ACC112 (cell line): ENCODE results near the gene RAB5IF.

ENCODE experiments used
- H2AFZ ChIP-seq: fragments of 200-600 bp; sonication (generic); one replicate; pipeline ENCODE4 v1.6.0; 2017; ENCODE audit warnings: antibody characterized with exemption, low read length; ENCODE audit not compliant: unreplicated experiment
- H3K27ac ChIP-seq: fragments of 200-600 bp; sonication (generic); 2 replicates; pipeline ENCODE4 v1.5.1; 2014; ENCODE audit warnings: low read depth, mild to moderate bottlenecking, antibody characterized with exemption, low read length, moderate library complexity
- H3K27me3 ChIP-seq: fragments of 200-600 bp; sonication (generic); 2 replicates; pipeline ENCODE4 v1.6.1; 2014; ENCODE audit warnings: mild to moderate bottlenecking, antibody characterized with exemption, low read length, moderate library complexity, mixed read lengths; ENCODE audit not compliant: insufficient read depth
- H3K36me3 ChIP-seq: fragments of 200-600 bp; sonication (generic); 2 replicates; pipeline ENCODE4 v1.6.1; 2016; ENCODE audit warnings: mild to moderate bottlenecking, antibody characterized with exemption, low read length, moderate library complexity, mixed read lengths; ENCODE audit not compliant: insufficient read depth
- H3K4me1 ChIP-seq: fragments of 200-600 bp; sonication (generic); one replicate; pipeline ENCODE4 v1.6.1; 2016; ENCODE audit warnings: low read length, mixed read lengths; ENCODE audit not compliant: insufficient read depth, unreplicated experiment, control insufficient read depth
- H3K4me3 ChIP-seq: fragments of 200-600 bp; sonication (generic); 2 replicates; pipeline ENCODE4 v1.5.1; 2014; ENCODE audit warnings: mild to moderate bottlenecking, low read depth, low read length
- H3K79me2 ChIP-seq: fragments of 200-600 bp; sonication (generic); one replicate; pipeline ENCODE4 v1.6.0; 2016; ENCODE audit warnings: low read length; ENCODE audit not compliant: control insufficient read depth, unreplicated experiment, insufficient read depth

RAB5IF gene

DNA sequence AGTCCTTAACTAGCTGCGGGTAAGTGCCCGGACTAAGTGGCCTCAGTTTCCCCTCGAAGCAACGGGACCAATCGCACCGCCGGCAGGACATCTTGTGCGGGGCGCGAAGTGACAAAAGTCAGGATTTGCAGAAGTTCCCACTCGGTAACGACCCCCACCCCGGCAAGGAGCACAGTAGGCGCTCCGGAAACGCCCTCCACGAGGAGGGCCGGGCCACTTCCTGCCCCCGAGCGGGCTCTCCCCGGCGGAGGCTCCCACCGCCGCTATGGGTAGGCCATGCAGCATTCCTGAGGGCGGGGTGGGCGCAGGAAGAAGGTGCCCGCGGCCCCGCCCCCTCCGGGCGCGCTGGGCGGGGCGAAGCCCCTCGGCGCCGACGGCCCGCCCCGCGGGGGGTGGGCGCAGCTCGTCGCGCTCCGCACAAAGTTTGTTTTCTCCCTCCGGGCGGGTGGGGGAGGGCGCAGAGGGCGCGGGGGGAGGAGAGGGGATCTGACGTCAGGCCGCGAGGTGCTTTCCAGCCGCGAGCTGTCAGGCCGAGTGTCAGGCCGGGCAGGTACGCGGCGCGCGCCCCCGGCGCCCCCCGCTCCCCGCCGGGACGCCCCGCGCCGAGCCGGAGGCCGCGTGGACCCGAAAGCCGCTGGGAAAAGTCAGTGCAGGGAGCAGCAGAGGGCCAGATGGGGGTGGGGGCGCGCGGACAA lies 32.3 kb upstream of the RAB5IF start, which contains the start of gene TGIF2:
TSS of gene TGIF2 (plus strand) at position 495 of the 695 bp plus-strand sequence. CDS start 5,178 bp downstream, outside the sequence.
- Histone ChIP-seq H3K4me1 (peaks cover 4% of the 10 kb centered on the region), H2AFZ (peak within 1 kb of the TSS; percentile 82), H3K36me3 (no peaks in the 10 kb centered on the region), H3K79me2 (peaks cover 9% of the 10 kb centered on the region), H3K4me3 (peak within 1 kb of the TSS; percentile 85), H3K27ac (no peak within 1 kb of the TSS; the same call in 1 of the 2 replicates), H3K27me3 (no peaks in the 10 kb centered on the region)

DNA sequence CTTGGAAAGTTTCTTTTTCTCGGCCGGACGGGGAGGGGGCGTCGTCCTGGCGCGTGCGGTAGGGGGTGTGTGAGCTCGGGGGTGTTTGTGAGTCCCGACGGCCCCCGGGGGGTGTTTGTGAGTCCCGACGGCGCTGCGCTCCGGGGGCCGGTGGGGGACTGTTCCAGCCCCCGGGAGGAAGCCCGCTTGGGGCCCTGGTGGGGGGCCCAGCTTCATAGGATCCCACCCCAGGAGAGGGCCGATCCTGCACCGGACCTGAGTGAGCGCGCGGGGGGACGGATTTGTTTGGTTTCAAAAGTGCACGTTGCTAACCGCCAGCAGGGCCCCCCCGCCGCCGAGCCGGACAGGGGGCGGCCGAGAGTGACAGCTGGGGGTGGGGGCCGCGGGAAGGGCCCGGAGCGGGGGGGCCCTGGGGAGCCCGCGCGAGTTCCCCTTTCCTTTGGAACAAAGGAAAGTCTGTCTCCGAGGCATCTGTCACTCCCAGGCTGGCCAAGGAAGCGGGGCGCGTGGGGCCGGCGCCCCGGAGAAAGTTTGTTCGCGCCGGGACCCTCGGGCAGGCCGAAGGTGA lies 31.7 kb upstream of the RAB5IF start:
- Histone ChIP-seq H3K36me3 (no peaks in the 10 kb centered on the region), H3K4me1 (peaks cover 4% of the 10 kb centered on the region), H3K27me3 (no peaks in the 10 kb centered on the region), H3K4me3 (peak overlapping the region; percentile 85), H2AFZ (peak overlapping the region; percentile 82), H3K79me2 (peaks cover 9% of the 10 kb centered on the region), H3K27ac (no peak overlapping the region; the same call in 1 of the 2 replicates)

DNA sequence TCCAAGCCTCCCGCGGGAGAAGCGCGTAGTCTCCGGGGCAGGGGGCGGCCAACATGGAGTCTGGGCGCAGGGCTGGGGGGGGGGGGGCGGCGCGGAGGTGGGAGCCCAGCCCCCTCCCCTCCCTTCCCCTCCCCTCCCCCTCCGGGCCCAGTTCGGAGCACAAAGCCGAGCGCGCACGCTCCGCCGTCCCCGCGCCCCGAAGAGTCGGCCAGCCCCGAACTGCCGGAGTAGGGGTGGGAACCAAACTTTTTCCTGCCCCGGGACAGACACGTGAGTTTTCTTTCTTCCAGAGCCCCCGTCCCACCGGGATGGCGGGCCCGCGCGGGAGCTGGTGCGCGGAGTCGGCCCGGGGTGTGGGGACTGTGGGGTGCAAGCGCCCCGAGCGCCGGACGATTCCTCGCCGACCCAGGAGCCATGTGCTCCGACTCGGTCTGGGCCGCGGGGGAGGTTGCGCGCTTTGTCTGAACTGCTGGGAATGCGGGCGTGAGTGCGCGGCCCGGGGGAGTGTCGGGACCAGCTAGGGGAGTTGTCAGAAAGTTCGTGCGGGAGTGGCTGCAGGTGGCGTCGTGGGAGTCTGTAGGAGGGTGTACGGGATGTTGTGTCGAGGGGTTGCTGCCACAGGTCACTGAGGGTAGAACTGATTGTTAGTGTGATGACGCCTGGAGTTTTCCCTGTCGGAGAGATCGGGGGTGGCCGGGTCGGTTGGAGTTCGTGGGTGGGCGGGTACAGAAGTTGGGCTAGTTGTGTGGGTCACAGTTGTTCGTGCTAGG lies 31.0 kb upstream of the RAB5IF start:
- H3K27ac ChIP-seq, result no peak overlapping the region
- H3K4me1 ChIP-seq, result peaks cover 4% of the 10 kb centered on the region
- peak overlapping the region; percentile 85 for H3K4me3 ChIP-seq
- no peaks in the 10 kb centered on the region for H3K36me3 ChIP-seq
- H2AFZ ChIP-seq, result peak overlapping the region; percentile 66
- H3K27me3 ChIP-seq, result no peaks in the 10 kb centered on the region
- H3K79me2 ChIP-seq, result peaks cover 9% of the 10 kb centered on the region

DNA sequence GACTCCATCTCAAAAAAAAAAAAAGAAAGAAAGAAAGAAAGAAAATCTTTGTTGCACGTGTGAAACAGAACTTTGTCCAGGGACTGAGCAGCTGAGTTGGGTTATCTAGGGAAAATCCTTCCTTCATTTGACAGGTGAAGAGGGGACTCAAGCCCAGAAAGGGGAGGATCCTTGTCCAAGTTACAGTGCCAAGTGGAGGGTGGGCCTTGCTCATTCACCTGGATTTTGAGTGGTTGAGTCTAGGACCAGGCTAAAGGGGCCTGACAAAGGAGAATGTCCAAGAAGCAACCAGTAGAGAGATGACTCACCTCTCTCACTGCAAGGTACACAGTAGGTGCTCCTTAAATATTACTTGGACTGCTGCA lies 29.5 kb upstream of the RAB5IF start:
- Histone ChIP-seq H3K4me3 (no peak overlapping the region), H3K4me1 (peaks cover 4% of the 10 kb centered on the region), H3K36me3 (no peaks in the 10 kb centered on the region), H3K79me2 (peaks cover 9% of the 10 kb centered on the region), H2AFZ (no peak overlapping the region), H3K27ac (no peak overlapping the region), H3K27me3 (no peaks in the 10 kb centered on the region)

DNA sequence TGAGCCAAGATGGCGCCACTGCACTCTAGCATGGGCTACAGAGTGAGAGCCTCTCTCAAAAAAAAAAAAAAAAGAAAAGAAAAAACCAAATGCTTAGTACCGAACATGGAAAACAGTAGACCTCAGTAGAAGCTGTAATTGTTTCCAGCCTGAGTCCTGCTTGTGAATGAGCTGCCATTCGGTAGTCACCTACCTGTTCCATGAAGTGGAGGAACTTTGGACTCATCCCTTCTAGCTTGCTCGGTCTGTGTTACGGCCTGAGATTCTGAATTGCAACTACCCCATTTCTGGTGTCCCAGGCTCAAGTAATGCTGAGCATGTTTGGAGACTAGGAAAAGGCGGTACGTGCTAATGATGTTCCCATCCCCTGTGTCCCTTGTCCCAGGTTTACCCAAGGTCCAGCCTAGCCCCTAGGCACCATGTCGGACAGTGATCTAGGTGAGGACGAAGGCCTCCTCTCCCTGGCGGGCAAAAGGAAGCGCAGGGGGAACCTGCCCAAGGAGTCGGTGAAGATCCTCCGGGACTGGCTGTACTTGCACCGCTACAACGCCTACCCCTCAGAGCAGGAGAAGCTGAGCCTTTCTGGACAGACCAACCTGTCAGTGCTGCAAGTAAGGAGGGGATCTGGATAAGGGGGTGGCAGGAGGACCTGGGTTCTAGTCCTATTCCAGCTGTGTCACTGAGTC lies 27.1 kb upstream of the RAB5IF start:
- Histone ChIP-seq H3K27ac (no peak overlapping the region), H3K4me3 (no peak overlapping the region), H3K27me3 (no peaks in the 10 kb centered on the region), H3K4me1 (no peaks in the 10 kb centered on the region), H2AFZ (no peak overlapping the region), H3K79me2 (peaks cover 9% of the 10 kb centered on the region), H3K36me3 (no peaks in the 10 kb centered on the region)

DNA sequence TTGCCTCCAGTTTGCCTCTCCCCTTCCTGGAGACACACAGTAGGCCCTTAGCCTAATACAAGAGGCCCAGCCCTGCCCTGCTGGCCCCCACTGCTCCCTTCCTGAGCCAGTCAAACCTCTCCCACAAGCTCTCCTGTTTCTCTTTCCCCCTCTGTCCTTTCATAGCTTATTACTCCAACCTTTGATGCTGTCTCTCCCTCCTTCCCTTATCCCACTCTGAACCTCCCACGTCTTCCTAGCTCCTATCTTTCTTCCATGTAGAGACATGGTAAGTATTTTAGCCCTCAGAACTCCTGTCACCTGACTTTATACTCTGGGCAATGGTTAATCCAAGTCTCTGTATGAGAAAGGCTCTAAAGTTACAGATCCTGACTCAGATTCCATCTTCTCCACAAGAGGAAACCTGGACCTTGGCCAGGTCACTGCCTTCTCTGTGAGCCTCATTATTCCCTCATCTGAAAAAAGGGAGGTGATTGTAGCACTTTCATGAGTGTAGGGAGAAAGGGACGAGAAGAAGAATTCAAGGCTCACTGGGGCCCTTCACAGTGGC lies 25.5 kb upstream of the RAB5IF start:
- H3K27me3 ChIP-seq, result no peaks in the 10 kb centered on the region
- no peaks in the 10 kb centered on the region for H3K4me1 ChIP-seq
- no peaks in the 10 kb centered on the region for H3K36me3 ChIP-seq
- no peak overlapping the region for H2AFZ ChIP-seq
- H3K27ac ChIP-seq, result no peak overlapping the region
- no peak overlapping the region for H3K4me3 ChIP-seq
- peaks cover 9% of the 10 kb centered on the region for H3K79me2 ChIP-seq

DNA sequence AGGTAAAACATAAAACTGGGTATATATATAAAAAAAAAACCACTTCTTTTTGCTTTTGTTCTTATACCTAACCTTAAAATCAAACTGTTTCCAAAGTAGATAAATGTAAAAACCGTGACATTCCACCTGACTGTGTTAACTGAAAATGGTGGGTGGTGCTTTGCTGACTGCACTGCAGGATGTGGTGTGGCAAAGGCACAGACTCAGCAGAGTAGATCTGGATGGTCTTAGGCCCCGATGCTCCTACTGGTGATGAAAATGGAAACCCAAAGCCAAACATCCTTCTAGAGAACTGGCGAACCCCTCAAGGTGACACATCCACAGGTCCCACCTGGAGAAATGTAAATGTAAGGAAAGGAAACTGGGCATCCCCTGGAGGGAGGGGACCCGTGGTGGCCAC lies 23.3 kb upstream of the RAB5IF start:
- Histone ChIP-seq H3K27me3 (no peaks in the 10 kb centered on the region), H3K4me3 (no peak overlapping the region), H3K36me3 (no peaks in the 10 kb centered on the region), H3K27ac (no peak overlapping the region), H3K4me1 (peaks cover 6% of the 10 kb centered on the region), H3K79me2 (no peaks in the 10 kb centered on the region), H2AFZ (no peak overlapping the region)

DNA sequence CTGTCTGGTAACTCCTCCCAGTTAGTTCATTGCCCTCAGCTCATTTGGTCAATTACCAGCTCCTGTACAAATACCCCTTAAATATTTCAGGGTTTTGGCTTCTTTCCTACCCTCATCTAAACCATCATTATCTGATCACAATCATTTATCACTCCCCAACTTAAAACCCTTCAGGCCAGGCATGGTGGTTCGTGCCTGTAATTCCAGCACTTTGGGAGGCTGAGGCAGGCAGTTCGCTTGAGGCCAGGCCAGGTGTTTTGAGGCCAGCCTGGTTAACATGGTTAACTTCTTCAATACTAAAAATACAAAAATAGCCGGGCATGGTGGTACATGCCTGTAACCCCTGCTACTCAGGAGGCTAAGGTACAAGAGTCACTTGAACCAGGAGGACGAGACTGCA lies 22.8 kb upstream of the RAB5IF start:
- no peak overlapping the region for H3K27ac ChIP-seq
- H3K27me3 ChIP-seq, result no peaks in the 10 kb centered on the region
- H3K4me3 ChIP-seq, result no peak overlapping the region
- H3K79me2 ChIP-seq, result no peaks in the 10 kb centered on the region
- H3K36me3 ChIP-seq, result no peaks in the 10 kb centered on the region
- H3K4me1 ChIP-seq, result peaks cover 6% of the 10 kb centered on the region
- no peak overlapping the region for H2AFZ ChIP-seq

DNA sequence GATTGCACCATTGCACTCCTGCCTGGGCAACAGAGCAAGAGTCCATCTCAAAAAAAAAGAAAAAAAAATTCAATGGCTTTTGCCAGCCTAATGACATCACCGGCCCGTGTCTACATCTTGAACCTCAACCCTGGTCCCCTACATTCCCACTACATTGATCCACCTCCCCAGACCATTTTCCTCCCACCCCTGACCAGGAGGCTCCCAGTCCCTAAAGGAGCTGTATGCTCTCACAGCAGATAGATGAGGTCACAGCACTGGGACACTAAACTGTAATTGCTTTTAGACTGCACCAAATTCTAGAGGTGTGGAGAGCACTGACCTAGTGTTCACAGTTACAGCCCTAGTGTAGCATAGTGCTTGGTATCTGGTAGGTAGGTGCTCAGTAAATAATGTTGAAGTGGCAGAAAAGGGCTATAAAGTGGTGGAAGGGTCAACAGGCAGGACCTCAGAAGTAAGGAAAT lies 21.5 kb upstream of the RAB5IF start:
- Histone ChIP-seq H2AFZ (no peak overlapping the region), H3K27me3 (no peaks in the 10 kb centered on the region), H3K79me2 (no peaks in the 10 kb centered on the region), H3K4me3 (no peak overlapping the region), H3K36me3 (no peaks in the 10 kb centered on the region), H3K27ac (no peak overlapping the region), H3K4me1 (peaks cover 6% of the 10 kb centered on the region)

DNA sequence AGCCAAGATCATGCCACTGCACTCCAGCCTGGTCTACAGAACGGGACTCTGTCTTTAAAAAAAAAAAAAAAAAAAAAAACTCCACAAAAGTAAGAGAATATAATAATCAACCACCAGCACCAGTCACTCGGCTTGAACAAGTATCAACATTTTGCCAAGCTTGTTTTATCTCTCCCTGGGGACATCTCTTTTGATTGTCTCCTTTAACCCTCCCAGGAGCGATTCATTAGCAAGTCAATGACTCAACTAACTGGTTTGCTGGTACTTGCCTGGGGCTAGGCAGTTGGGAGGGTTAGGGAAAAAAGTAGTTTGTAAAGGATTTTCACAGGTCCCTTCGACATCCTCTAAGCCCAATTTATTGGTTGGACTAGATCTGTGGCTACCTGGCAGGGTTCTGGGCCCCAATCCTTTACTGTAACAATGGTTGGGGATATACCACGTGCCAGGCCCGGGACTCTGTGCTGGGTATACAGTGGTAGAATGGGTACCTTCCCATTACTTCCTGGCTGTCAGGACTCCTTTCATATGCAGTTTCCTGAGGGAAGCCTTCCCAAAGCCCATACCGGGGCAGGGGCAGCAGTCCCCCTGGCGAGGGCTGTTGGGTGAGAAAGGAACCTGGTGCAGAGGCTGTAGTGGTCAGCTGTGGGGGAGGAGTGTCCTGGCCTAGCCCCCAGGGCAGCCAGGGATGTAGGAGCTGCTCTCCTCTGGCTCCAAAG lies 20.0 kb upstream of the RAB5IF start:
- Histone ChIP-seq H3K79me2 (no peaks in the 10 kb centered on the region), H3K27me3 (no peaks in the 10 kb centered on the region), H3K36me3 (no peaks in the 10 kb centered on the region), H3K27ac (no peak overlapping the region), H2AFZ (no peak overlapping the region), H3K4me3 (no peak overlapping the region), H3K4me1 (peaks cover 6% of the 10 kb centered on the region)
